MG63 (cell line): ENCODE measurements around the gene ZCCHC3. TPM values are rescaled to one million over a fixed set of nuclear protein-coding genes. Genes with fewer than 3 reads are reported as not detected.
A peak's percentile ranks its signal among the peaks of the same experiment; 100 is the strongest.
"Not testable (repeated sequence)": the region's sequence is repeated elsewhere in the genome, so short reads cannot be mapped to it uniquely, and the experiment has no call there.

Experiments used
- DNase-seq: peaks from one replicate; pipeline ENCODE4 v3.0.0-alpha.2; 2020
- H3K27me3 ChIP-seq: fragments of 250-450 bp; sonication (Bioruptor Pico); 2 replicates; pipeline ENCODE4 v1.5.1; 2020; ENCODE audit warnings: mild to moderate bottlenecking, moderate library complexity
- H3K36me3 ChIP-seq: fragments of 250-450 bp; sonication (Bioruptor Pico); 2 replicates; pipeline ENCODE4 v1.5.1; 2020; ENCODE audit warnings: mild to moderate bottlenecking, moderate library complexity
- H3K4me3 ChIP-seq: fragments of 250-450 bp; sonication (Bioruptor Pico); 2 replicates; pipeline ENCODE4 v1.5.1; 2020; ENCODE audit warnings: mild to moderate bottlenecking, moderate library complexity
- H3K9me3 ChIP-seq: fragments of 250-450 bp; sonication (Bioruptor Pico); 2 replicates; pipeline ENCODE4 v1.5.1; 2020; ENCODE audit warnings: mild to moderate bottlenecking, moderate library complexity
- total RNA-seq: library from RNA; depleted of rRNA; stranded (reverse); fragments of >200 nt; shearing (Covaris generic); gene quantifications from 2 replicates; pipeline ENCODE4 v1.2.3, GENCODE V29; 2014; ENCODE audit warnings: low replicate concordance

ZCCHC3 gene
- total RNA-seq, 1 experiment from 2014 or later: 13.5 TPM

GRCh38 chr20:325889-326644, 28.7 kb downstream of the ZCCHC3 start:
- DNase-seq: peak; percentile 48

GRCh38 chr20:326645-327185, 29.3 kb downstream of the ZCCHC3 start:
- Histone ChIP-seq H3K27me3 (no peaks in the 10 kb centered on the region), H3K36me3 (peaks cover 8% of the 10 kb centered on the region), H3K4me3 (peak overlapping the region; percentile 70), H3K9me3 (no peaks in the 10 kb centered on the region)
- peak; percentile 46 for DNase-seq

More at GRCh38 chr20:325889-326644, 28.7 kb downstream of the ZCCHC3 start:
- Histone ChIP-seq H3K36me3 (peaks cover 8% of the 10 kb centered on the region), H3K4me3 (peak overlapping the region; percentile 70), H3K27me3 (no peaks in the 10 kb centered on the region), H3K9me3 (no peaks in the 10 kb centered on the region)

- H3K27me3 ChIP-seq: no peaks in the 10 kb centered on the region
- H3K9me3 ChIP-seq: no peaks in the 10 kb centered on the region
- peaks cover 8% of the 10 kb centered on the region for H3K36me3 ChIP-seq
- peak overlapping the region; percentile 70 for H3K4me3 ChIP-seq
- peak; percentile 86 for DNase-seq
Measured at GRCh38 chr20:327186-328026, 30.0 kb downstream of the ZCCHC3 start.

- no peaks in the 10 kb centered on the region for H3K27me3 ChIP-seq
- H3K36me3 ChIP-seq: peaks cover 8% of the 10 kb centered on the region
- no peaks in the 10 kb centered on the region for H3K9me3 ChIP-seq
- H3K4me3 ChIP-seq: peak overlapping the region; percentile 70
- no peak for DNase-seq
Measured at GRCh38 chr20:328027-328974, 30.9 kb downstream of the ZCCHC3 start.

GRCh38 chr20:328975-329695, 31.8 kb downstream of the ZCCHC3 start:
- H3K36me3 ChIP-seq: peaks cover 8% of the 10 kb centered on the region
- no peak for DNase-seq

GRCh38 chr20:329851-330232, 32.5 kb downstream of the ZCCHC3 start:
- H3K9me3 ChIP-seq: no peaks in the 10 kb centered on the region
- peaks cover 8% of the 10 kb centered on the region for H3K36me3 ChIP-seq
- no peak overlapping the region for H3K4me3 ChIP-seq
- no peaks in the 10 kb centered on the region for H3K27me3 ChIP-seq
- no peak for DNase-seq

More at GRCh38 chr20:328975-329695, 31.8 kb downstream of the ZCCHC3 start:
- Histone ChIP-seq H3K9me3 (no peaks in the 10 kb centered on the region), H3K4me3 (no peak overlapping the region), H3K27me3 (no peaks in the 10 kb centered on the region)

GRCh38 chr20:330233-331149, 33.1 kb downstream of the ZCCHC3 start:
- H3K4me3 ChIP-seq: no peak overlapping the region
- DNase-seq: peak; percentile 44
- H3K9me3 ChIP-seq: no peaks in the 10 kb centered on the region
- peaks cover 8% of the 10 kb centered on the region for H3K36me3 ChIP-seq
- no peaks in the 10 kb centered on the region for H3K27me3 ChIP-seq

- peaks cover 2% of the 10 kb centered on the region; the same call in 1 of the 2 replicates for H3K36me3 ChIP-seq
- no peak for DNase-seq
- no peaks in the 10 kb centered on the region for H3K27me3 ChIP-seq
- H3K4me3 ChIP-seq: no peak overlapping the region
- H3K9me3 ChIP-seq: no peaks in the 10 kb centered on the region
Measured at GRCh38 chr20:334578-334977, 37.2 kb downstream of the ZCCHC3 start.

GRCh38 chr20:336040-336439, 38.7 kb downstream of the ZCCHC3 start:
- not testable (repeated sequence) for H3K27me3 ChIP-seq

GRCh38 chr20:341682-342081, 44.3 kb downstream of the ZCCHC3 start:
- DNase-seq: peak; percentile 73
- Histone ChIP-seq H3K27me3 (no peaks in the 10 kb centered on the region), H3K36me3 (no peaks in the 10 kb centered on the region; the same call in 1 of the 2 replicates), H3K4me3 (no peak overlapping the region), H3K9me3 (peaks cover 6% of the 10 kb centered on the region)

More at GRCh38 chr20:336040-336439, 38.7 kb downstream of the ZCCHC3 start:
- H3K36me3 ChIP-seq, DNase-seq, H3K9me3 ChIP-seq, H3K4me3 ChIP-seq: not testable (repeated sequence)

- no peak overlapping the region for H3K4me3 ChIP-seq
- H3K36me3 ChIP-seq: no peaks in the 10 kb centered on the region; the same call in 1 of the 2 replicates
- no peaks in the 10 kb centered on the region for H3K27me3 ChIP-seq
- DNase-seq: no peak
- H3K9me3 ChIP-seq: peaks cover 6% of the 10 kb centered on the region
Measured at GRCh38 chr20:343107-343506, 45.7 kb downstream of the ZCCHC3 start.

- peaks cover 6% of the 10 kb centered on the region for H3K9me3 ChIP-seq
- H3K4me3 ChIP-seq: peak overlapping the region; percentile 63
- H3K27me3 ChIP-seq: no peaks in the 10 kb centered on the region
- H3K36me3 ChIP-seq: no peaks in the 10 kb centered on the region; the same call in 1 of the 2 replicates
- DNase-seq: no peak
Measured at GRCh38 chr20:346033-346639, 48.8 kb downstream of the ZCCHC3 start.

GRCh38 chr20:346640-347316, 49.4 kb downstream of the ZCCHC3 start, which contains the start of gene NRSN2:
Gene NRSN2, plus strand, starts transcription at chr20:347111. Its CDS starts 2,533 bp downstream, at chr20:349644.
- Histone ChIP-seq H3K4me3 (peak within 1 kb of the TSS; percentile 63), H3K9me3 (peaks cover 6% of the 10 kb centered on the region), H3K27me3 (no peaks in the 10 kb centered on the region), H3K36me3 (no peaks in the 10 kb centered on the region; the same call in 1 of the 2 replicates)
- peak; percentile 56 for DNase-seq

- no peaks in the 10 kb centered on the region for H3K27me3 ChIP-seq
- DNase-seq: no peak
- H3K9me3 ChIP-seq: peaks cover 2% of the 10 kb centered on the region
- peak overlapping the region; percentile 63 for H3K4me3 ChIP-seq
- H3K36me3 ChIP-seq: no peaks in the 10 kb centered on the region; the same call in 1 of the 2 replicates
Measured at GRCh38 chr20:347317-347639, 49.9 kb downstream of the ZCCHC3 start.
